ENCODE data around the gene ITCH.

The ITCH gene

GRCh38 chr20:34536798-34537394 lies 173.8 kb downstream of the ITCH start:
- Histone ChIP-seq H3K79me2 (ENCODE audit: insufficient read depth, low read length) (peaks cover 13% of the 10 kb centered on the region; the same call in 1 of the 2 replicates), H3K4me3 (ENCODE audit: low read depth in 1 of 2, low read length in 2 of 2) (no peak overlapping the region), H3K27ac (ENCODE audit: low read length) (no peak overlapping the region), H3K9ac (ENCODE audit: low read depth, low read length) (no peak overlapping the region), H3K4me2 (ENCODE audit: insufficient read depth, low read length) (no peak overlapping the region), H3K36me3 (ENCODE audit: insufficient read depth, low read length) (peaks cover 94% of the 10 kb centered on the region), H3K27me3 (ENCODE audit: insufficient read depth, low read length, poor library complexity) (no peaks in the 10 kb centered on the region), H2AFZ (ENCODE audit: low read depth, low read length) (no peak overlapping the region), H3K4me1 (ENCODE audit: insufficient read depth, low read length) (no peaks in the 10 kb centered on the region), H4K20me1 (ENCODE audit: insufficient read depth, low read length) (peaks cover 27% of the 10 kb centered on the region), H3K9me3 (ENCODE audit: insufficient read depth, low read length, severe bottlenecking) (no peaks in the 10 kb centered on the region)
- peak; percentile 61; the same call in 2 of the 3 replicates for ATAC-seq (ENCODE audit: insufficient read depth, low read depth)
- DNase-seq, result peak; percentile 20
- peak; percentile 55 for TF ChIP-seq CTCF (IDR thresholded peaks at IDR 0.05; ENCODE audit: borderline replicate concordance, extremely low read depth, low read length, poor library complexity, severe bottlenecking)
- TF ChIP-seq EZH2 (IDR thresholded peaks at IDR 0.05; ENCODE audit: borderline replicate concordance, low read depth, low read length, severe bottlenecking), result no peak

- H3K79me2 ChIP-seq (ENCODE audit: insufficient read depth, low read length), result peaks cover 7% of the 10 kb centered on the region; the same call in 1 of the 2 replicates
- H3K4me1 ChIP-seq (ENCODE audit: insufficient read depth, low read length), result no peaks in the 10 kb centered on the region
- no peak for ATAC-seq (ENCODE audit: insufficient read depth, low read depth)
- H3K27ac ChIP-seq (ENCODE audit: low read length), result no peak overlapping the region
- no peak for TF ChIP-seq EZH2 (IDR thresholded peaks at IDR 0.05; ENCODE audit: borderline replicate concordance, low read depth, low read length, severe bottlenecking)
- no peak for TF ChIP-seq CTCF (IDR thresholded peaks at IDR 0.05; ENCODE audit: borderline replicate concordance, extremely low read depth, low read length, poor library complexity, severe bottlenecking)
- H3K4me2 ChIP-seq (ENCODE audit: insufficient read depth, low read length), result no peak overlapping the region
- DNase-seq, result no peak
- no peak overlapping the region for H3K9ac ChIP-seq (ENCODE audit: low read depth, low read length)
- no peak overlapping the region for H2AFZ ChIP-seq (ENCODE audit: low read depth, low read length)
- no peak overlapping the region for H3K4me3 ChIP-seq (ENCODE audit: low read depth in 1 of 2, low read length in 2 of 2)
- H3K27me3 ChIP-seq (ENCODE audit: insufficient read depth, low read length, poor library complexity), result no peaks in the 10 kb centered on the region
- H4K20me1 ChIP-seq (ENCODE audit: insufficient read depth, low read length), result peaks cover 21% of the 10 kb centered on the region
- no peaks in the 10 kb centered on the region for H3K9me3 ChIP-seq (ENCODE audit: insufficient read depth, low read length, severe bottlenecking)
- H3K36me3 ChIP-seq (ENCODE audit: insufficient read depth, low read length), result peaks cover 93% of the 10 kb centered on the region
These were observed 174.6 kb downstream of the ITCH start for GRCh38 chr20:34537651-34538050.

GRCh38 chr20:34538671-34539123 lies 175.6 kb downstream of the ITCH start:
- peak; percentile 74 for ATAC-seq (ENCODE audit: insufficient read depth, low read depth)
- no peaks in the 10 kb centered on the region for H3K79me2 ChIP-seq (ENCODE audit: insufficient read depth, low read length)
- H2AFZ ChIP-seq (ENCODE audit: low read depth, low read length), result no peak overlapping the region
- H4K20me1 ChIP-seq (ENCODE audit: insufficient read depth, low read length), result peaks cover 14% of the 10 kb centered on the region
- H3K4me2 ChIP-seq (ENCODE audit: insufficient read depth, low read length), result no peak overlapping the region
- DNase-seq, result peak; percentile 56
- no peaks in the 10 kb centered on the region for H3K9me3 ChIP-seq (ENCODE audit: insufficient read depth, low read length, severe bottlenecking)
- TF ChIP-seq EZH2 (IDR thresholded peaks at IDR 0.05; ENCODE audit: borderline replicate concordance, low read depth, low read length, severe bottlenecking), result no peak
- peak; percentile 89 for TF ChIP-seq CTCF (IDR thresholded peaks at IDR 0.05; ENCODE audit: borderline replicate concordance, extremely low read depth, low read length, poor library complexity, severe bottlenecking)
- no peak overlapping the region for H3K4me3 ChIP-seq (ENCODE audit: low read depth in 1 of 2, low read length in 2 of 2)
- H3K27me3 ChIP-seq (ENCODE audit: insufficient read depth, low read length, poor library complexity), result no peaks in the 10 kb centered on the region
- H3K9ac ChIP-seq (ENCODE audit: low read depth, low read length), result no peak overlapping the region
- no peak overlapping the region for H3K27ac ChIP-seq (ENCODE audit: low read length)
- no peaks in the 10 kb centered on the region for H3K4me1 ChIP-seq (ENCODE audit: insufficient read depth, low read length)
- peaks cover 85% of the 10 kb centered on the region for H3K36me3 ChIP-seq (ENCODE audit: insufficient read depth, low read length)
